Breast epithelium (tissue), 3 donors: ENCODE measurements around the gene POLDIP2.

Experiments
- CTCF ChIP-seq, 3 donors: fragments of 450-650 bp; IDR thresholded peaks; one replicate each; pipeline ENCODE4 v1.5.1; 2016 to 2017; ENCODE audit warnings: antibody characterized with exemption in 3 of 3, mild to moderate bottlenecking in 3 of 3, moderate library complexity in 3 of 3
- POLR2A ChIP-seq: fragments of 450-650 bp; IDR thresholded peaks from one replicate; pipeline ENCODE4 v1.6.1; 2016; ENCODE audit warnings: antibody characterized with exemption, mild to moderate bottlenecking, moderate library complexity
- POLR2AphosphoS5 ChIP-seq, 3 donors: sonication (generic); formaldehyde crosslinking; IDR thresholded peaks; one replicate each; pipeline ENCODE4 v1.6.1; 2017; ENCODE audit warnings: antibody characterized with exemption in 3 of 3

- TF ChIP-seq POLR2AphosphoS5 (IDR thresholded peaks at IDR 0.05), result no peak
- TF ChIP-seq POLR2A, result no peak
- TF ChIP-seq CTCF (IDR thresholded peaks at IDR 0.05), result no peak
Observed at GRCh38 chr17:28328325-28328724, 29.0 kb downstream of the POLDIP2 start.
